ENCODE results near the gene TBC1D3E.
"Not testable (repeated sequence)": the region's sequence is repeated elsewhere in the genome, so short reads cannot be mapped to it uniquely, and the experiment has no call there.

Gene TBC1D3E

GRCh38 chr17:38127651-38128050 lies at the start of gene TBC1D3E:
Gene TBC1D3E (plus strand): TSS chr17:38127951. CDS start chr17:38129496, 1,545 bp downstream.
- DNase-seq (ENCODE audit: extremely low read depth in 1 of 2, low read depth in 1 of 2) = not testable (repeated sequence)

- not testable (repeated sequence) for DNase-seq (ENCODE audit: extremely low read depth in 1 of 2, low read depth in 1 of 2)
These were observed 40.4 kb upstream of the TBC1D3E start for GRCh38 chr17:38087344-38087743.

GRCh38 chr17:38088120-38088519 lies 39.6 kb upstream of the TBC1D3E start:
- DNase-seq (ENCODE audit: extremely low read depth in 1 of 2, low read depth in 1 of 2) = not testable (repeated sequence)

- not testable (repeated sequence) for DNase-seq (ENCODE audit: extremely low read depth in 1 of 2, low read depth in 1 of 2)
These were observed 33.6 kb upstream of the TBC1D3E start for GRCh38 chr17:38094059-38094694.

GRCh38 chr17:38099262-38099661 lies 28.5 kb upstream of the TBC1D3E start:
- DNase-seq (ENCODE audit: extremely low read depth in 1 of 2, low read depth in 1 of 2) = not testable (repeated sequence)

GRCh38 chr17:38119829-38120228 lies 7.9 kb upstream of the TBC1D3E start:
- not testable (repeated sequence) for DNase-seq (ENCODE audit: extremely low read depth in 1 of 2, low read depth in 1 of 2)

- not testable (repeated sequence) for DNase-seq (ENCODE audit: extremely low read depth in 1 of 2, low read depth in 1 of 2)
These were observed 7.1 kb downstream of the TBC1D3E start for GRCh38 chr17:38134860-38135259.

All from activated CD8-positive, alpha-beta memory T cell treated with anti-CD3 and anti-CD28 coated beads for 1 hour (primary cell).